Stimulated activated CD4-positive, alpha-beta T cell treated with anti-CD3 and anti-CD28 coated beads, Interleukin-12 subunit alpha, Interleukin-12 subunit beta, amount 100 ng/mL, for 48 hours (primary cell): Measurements from ENCODE around the gene NEK6.

Experiments
- DNase-seq, 3 donors: peaks; one replicate each; pipeline ENCODE4 v3.0.0-alpha.2; 2020; ENCODE audit warnings: low read depth in 2 of 3, low spot score in 1 of 3

NEK6 gene

DNA sequence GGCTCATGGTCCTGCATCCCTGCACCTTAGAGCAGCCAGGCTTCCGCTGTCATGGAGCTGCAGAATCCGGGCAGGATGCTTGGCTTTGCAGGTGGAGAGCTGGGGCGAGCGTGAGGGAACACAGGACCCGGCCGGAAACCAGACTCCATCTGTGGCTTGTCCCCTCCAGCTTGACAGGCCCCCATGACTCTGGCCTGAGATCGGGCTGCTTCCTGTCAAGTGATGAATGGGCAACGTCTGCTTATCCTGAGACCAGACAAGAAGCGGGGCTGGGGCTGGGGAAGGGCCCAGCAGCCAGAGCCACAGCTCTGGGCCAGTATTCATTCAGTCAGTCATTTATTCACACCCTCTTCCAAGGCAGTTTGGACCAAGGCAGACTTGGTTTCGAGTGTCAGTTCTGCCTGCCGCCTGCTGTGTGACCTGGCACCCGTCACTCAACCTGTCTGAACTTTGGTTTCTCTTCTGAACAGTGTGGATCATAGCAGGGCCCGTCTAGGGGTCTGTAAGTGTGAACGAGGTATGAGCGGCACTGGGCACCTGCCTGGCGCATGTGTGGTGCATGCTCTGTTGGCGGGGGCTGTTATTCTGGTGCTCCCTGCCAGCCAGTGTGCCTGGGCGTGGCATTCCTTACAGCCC is 37.5 kb downstream of the NEK6 start:
- no peak for DNase-seq

DNA sequence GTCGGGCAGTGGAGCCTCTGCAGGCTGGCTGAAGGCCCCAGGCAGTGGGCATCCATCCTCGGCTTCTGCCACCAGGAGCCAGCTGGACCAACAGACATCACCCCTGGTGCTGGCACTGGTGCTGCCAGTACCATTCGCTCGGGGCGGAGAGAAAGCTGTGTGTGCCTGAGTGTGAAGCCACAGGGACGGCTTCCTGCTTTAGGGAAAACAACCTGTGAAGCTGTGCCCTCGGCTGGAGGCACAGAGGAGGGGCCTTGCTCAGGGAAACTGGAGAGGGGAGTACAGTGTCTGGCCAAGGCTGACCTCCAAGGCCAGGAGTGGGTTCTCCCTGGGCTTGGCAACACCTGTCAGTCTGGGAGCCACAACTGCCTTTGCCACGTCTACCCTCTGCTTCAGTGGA is 38.3 kb downstream of the NEK6 start:
- DNase-seq, result no peak

DNA sequence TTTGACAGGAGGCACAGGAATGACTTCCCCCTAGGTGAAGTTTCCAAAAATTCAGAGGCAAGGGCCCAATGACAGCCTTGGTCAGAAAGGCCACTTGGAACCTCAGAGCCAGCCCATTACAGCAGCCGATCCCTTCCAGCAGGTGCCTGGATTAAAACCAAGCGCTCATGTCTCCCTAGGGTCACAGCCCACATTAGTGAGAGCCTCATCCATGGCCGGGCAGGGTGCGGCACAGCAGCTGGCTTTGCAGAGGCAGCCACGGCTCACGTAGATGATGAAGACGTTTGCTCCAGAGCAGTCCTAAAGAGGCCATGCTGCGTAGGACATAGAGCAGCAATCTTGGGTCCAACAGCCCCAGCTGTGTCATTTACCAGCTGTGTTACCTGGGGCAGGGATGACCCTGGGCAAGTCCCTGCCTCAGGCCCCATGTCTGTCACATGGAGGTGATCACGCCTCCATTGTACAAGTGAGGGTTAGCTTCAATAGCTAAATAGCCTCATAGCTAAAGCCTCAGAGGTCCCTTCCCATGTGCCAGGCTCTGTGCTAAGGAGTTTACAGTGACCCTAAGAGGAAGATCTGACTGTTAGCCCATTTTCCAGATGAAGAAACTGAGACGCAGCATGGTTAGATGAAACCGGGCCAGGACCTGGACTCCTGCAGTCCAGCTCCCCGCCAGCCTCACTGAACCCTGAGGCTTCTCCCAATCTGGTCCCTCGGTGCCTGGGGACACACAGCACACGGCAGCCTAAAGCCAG is 39.2 kb downstream of the NEK6 start:
- DNase-seq, result no peak

DNA sequence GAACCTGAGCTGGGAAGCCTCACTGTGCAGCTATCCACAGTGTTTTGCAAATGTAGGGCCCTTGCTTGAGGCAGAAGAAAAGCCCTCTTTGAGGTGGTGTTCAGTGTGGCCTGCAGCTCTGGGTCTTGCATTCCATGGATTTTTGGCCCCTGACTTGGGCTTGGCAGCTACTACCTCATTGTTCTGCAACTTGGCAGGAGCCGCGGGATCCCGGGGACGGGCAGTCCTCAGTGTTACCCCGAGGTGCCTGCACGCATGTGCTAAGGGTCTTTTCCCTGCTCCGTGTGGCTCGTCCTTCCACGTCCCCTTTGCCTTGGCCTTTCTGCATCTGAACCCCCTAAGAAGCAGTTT is 39.8 kb downstream of the NEK6 start:
- DNase-seq, result no peak

DNA sequence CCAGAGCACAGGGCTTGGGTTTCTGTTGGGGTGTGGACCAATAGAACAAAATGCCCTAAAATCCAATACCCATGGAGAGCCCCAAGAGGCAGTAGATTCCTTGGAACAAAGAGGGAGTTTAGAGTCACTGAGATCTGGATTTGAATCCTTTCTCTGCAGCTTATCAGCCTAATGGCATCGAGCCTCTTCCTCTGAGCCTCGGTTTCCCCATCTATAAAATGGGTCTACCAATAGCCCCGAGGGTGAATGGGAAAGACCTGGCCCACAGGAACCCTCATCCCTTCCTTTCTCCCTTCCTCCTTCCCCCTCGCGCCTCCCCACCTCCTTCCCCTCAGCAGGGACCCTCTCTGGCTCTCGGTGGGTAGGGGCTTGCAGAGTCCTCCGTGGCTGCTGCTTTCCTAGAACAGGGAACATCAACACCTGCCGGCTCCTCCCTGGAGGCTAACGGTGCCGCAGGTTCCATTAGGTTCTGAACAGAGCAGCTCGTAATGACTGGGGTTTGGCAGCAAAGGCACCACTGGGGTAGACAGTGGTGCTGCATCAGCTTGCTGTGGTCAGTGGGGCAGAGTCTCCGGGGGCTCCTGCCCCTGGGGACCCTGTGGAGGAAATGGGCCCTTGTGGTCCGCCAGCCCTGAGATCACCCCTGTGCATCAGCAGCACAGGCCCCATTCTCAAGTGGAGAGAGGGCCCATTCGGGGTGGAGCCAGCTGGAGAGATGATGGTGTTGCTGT is 40.3 kb downstream of the NEK6 start:
- no peak for DNase-seq

DNA sequence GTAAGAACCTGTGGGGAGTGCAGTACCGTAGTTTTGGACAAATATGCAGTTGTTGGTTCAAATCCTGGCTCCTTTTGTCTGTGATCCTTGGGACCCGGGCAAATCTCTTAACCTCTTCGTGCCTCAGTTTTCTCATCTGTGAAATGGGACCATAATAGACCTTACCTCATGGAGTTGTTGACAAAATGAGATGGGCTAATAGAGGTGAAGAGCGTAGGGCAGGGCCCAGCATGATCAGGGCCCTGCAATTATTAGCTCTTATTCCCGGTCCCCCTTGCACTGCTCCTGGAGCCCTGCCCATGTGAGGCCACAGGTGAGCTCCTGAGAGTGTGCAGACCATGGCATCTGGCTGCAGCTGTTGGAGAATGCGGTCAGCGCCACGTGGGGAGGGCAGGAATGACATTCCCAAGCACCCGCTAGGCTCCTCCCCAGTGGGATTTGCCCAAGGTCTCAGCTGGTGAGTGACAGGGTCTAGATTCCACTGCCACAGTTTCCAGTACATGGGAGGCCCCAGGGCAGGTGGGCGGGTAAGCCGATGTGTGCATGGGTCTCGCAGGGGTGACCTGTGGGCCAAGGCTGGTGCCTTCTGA is 41.0 kb downstream of the NEK6 start:
- DNase-seq, result no peak

DNA sequence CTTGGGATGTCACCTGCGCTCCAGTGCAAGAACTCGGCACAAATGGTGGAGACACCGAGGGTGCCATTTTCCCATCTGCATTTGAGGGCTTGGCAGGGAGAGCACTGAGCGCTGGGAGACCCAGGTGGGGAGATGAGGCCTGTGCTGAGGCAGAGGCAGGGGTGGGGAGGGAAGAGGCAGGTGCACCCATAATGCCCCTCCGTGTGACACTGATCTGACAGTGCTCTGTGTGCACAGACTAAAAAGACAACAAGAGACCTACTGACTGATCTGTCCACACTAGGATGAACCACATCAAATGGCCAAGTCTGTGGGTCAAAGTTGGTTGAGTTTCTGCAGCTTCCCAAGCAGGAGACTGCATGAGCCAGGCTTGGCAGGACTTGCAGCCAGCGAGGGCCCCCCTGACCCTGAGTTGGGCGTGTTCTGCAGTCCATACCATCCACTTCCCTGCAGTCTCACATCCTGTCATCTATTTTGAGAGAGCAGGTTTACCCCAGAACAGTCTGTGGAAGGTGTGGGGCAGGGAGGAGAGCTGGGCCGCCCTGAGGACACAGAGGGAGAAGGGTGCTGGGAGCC is 41.9 kb downstream of the NEK6 start:
- DNase-seq, result no peak

DNA sequence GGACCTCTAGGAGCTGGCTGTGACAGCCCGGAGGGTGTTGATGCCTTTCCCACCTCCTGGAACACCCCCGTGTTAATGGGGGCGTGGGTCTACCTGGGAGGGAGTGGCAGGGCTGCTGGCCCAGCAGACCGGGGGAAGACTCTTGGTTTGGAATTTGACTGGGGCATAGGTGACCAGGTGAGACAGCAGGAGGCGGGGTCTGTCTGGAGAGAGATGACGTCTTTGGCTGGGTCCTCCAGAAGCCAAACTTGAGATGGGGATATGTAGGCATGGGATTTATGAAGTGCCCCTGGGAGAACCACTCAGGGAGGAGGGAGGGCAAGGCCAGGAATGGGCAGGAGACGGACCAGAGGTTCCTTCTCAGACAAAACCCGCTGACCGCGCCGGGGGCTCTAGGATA is 42.6 kb downstream of the NEK6 start:
- no peak for DNase-seq

DNA sequence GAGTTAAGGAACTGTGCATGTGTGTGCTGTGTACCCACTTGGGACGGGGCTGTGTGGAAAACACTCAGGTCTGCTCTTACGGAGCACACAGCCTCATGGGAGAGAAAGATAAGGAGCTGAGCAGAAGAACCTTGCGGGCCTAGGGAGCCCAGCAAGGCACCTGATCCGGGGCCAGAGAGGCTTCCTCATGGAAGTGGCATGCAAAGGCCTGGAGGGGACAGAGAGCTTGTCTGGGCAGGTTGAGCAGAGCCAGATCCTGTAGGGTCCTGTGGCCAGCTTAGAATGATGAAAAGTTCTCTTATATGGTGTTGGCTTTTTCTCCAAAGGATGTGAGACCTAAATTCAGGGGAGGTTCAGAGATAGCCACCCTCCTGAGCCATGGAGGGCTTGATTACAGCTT is 45.2 kb downstream of the NEK6 start:
- no peak for DNase-seq

DNA sequence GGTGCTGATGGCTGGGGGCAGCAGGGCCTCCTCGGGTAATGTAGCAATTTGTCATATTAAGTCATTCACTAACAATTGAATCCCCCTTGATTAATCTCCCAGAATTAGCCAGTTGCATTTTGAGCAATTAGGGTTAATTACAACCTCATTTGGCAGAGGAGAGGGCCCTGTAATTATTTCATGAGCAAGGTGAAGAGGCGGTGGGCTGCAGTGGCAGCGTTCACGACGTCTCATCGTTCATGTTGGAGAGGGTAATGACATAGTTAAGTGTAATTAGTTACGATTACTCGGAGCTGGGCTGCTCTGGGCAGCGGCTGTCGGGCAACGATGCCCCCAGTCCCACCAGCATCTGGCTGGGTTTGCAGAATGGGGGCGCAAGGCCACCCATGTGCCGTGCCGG is 46.0 kb downstream of the NEK6 start:
- DNase-seq, result no peak

DNA sequence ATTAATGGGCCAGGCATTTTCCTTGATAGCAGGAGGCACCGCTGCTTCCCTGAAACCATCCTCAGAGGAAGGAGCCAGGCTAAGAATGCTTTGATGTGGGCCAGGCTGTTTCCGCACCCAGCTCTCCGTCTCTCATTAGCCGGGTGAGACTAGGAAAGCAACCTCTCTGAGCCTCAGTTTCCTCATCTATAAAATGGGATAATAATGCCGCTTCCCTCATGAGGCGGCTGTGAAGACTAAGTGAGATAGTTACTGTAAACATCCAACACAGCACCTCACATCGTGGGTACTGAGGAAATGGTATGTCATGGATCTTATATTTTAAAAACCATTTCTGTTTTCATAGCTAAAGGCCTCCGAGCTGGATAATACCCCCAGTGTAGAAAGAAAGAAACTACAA is 46.5 kb downstream of the NEK6 start:
- DNase-seq, result no peak

DNA sequence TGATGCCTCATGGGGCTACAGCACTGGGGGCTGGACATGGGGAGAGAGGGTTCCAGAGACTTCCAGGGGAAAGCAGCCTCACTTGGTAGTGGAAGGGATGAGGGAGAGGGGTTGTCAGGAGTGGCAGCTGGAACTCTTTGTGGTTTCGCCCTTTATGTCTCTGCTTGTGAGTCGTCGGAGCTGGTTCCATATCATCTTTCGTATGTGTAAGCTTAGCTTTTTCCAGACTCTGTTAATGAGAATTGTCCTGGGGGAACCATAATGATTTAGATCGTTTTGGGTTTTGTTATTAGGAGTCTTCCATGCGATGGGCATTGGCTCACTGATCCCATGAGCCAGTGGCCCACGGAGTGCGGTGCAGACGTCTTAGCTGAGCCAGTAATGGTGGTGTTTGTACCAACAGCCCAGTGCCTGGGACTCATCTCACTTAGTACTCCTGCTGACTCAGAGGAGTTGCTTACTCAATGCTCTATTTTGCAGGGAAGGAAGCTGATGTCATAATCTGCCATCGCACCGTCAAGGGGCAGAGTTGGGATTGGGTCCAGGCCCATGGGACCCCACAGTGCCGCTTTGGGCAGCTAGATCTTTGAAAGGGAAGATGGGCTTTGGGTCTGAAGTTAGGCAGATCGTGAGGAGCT is 48.5 kb downstream of the NEK6 start:
- DNase-seq, result no peak

DNA sequence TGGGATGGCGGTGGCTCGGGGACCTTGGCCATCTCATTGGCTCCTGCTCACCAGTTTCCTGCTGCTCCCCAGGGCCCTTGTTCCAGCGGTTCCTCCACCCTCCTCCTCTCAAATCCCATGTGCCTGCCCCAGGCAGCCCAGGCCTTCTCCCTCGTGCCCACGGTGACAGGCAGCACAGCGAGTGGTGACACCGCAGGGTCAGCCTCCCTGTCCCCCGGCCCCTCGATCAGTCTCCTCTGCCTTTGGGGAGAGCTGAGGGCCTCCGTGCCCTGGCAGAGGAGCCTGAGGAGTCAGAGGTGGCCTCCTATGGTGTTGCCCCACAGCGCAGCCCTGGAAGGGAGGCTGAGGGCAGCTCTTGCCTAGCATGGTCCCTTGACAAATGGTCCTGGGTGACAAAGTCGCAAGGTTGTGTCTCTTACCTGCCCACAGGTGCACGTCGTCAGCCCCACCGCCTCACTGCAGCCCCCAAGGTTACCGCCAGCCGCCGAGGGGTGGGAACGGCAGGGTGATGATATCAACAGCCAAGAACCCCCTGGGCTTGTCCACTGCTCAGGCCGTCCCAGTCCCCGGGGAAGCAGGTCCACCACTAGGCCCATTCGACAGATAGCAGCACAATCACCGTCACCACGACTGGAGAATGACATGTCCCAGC is 49.8 kb downstream of the NEK6 start:
- no peak for DNase-seq

DNA sequence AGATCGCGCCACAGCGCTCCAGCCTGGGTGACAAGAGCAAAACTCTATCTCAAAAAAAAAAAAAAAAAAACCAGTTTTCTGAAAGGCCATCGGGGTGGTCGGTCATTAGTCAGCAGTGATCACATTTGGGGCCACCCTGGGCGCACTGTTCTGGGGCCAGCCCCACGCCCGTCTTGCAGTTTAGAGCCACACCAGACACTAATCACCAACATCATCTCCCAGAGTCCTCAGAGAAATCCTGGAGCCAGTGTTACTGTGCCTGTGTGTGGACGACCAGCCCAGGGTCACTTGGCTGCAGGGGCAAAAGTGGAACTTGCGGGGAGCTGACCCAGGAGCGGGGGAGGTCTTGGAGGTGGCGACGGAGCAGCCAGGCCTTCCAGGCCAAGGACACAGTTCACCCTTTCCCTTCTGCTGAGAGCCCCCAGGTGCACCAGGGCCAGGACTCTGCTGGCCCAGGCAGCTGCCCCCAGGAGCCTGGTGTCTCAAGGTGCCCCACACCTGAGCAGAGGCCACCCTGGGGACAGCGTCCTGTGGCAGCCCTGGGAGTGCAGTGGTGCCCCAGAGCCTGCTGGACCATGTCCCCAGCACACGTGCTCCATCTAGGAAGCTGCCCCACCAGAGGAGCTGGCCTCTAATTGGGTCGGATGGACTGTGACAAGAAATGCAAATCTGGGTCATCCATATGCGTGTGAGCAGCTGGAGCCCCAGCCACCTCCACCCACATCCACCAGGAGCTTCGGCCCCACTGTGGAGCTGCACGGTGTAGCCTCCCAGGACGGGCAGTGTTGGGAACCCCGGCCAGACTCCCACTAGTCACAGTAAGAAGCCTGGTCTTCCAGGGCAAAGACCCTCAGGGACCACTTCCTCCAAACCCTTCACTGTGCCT is 51.1 kb downstream of the NEK6 start:
- DNase-seq, result no peak

DNA sequence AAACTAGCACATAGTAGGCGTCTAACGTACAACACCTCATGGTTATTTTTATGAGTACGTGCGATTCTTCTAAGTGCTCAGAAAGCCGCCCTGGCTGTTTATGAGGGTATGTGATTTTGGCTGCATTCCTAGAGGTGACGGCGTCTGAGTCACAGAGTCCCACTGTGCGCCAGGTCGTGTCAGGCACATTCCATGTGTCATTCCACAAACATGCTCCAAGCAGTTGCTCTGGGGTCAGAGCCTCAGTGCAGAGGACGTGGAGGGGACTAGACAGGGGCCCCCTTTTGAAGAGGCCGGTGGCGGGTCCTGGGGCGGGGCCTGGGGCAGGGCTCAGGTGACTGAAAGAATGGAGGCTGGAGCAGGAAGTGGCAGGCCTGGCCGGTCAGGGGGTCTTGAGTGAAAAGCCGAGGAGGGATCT is 51.9 kb downstream of the NEK6 start:
- DNase-seq, result no peak

DNA sequence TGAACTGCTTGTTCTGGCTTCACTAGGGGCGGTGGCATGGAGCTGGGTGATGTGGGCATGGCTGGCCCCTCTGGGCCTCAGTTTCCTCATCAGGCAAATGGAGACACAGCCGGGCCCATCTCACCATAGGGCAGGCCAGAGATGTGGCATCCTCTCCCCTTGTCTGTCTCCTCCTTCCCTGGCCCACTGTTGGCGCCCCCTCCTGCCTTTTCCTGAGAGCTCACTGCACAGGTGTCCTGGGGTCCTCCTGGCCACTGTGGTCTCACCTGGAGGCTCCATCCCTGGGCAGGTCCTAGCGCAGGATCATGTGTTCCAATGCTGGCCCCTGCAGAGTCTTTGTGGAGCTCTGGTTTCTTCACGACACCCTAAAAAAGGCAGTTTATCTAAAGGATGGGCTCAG is 53.5 kb downstream of the NEK6 start:
- no peak for DNase-seq

DNA sequence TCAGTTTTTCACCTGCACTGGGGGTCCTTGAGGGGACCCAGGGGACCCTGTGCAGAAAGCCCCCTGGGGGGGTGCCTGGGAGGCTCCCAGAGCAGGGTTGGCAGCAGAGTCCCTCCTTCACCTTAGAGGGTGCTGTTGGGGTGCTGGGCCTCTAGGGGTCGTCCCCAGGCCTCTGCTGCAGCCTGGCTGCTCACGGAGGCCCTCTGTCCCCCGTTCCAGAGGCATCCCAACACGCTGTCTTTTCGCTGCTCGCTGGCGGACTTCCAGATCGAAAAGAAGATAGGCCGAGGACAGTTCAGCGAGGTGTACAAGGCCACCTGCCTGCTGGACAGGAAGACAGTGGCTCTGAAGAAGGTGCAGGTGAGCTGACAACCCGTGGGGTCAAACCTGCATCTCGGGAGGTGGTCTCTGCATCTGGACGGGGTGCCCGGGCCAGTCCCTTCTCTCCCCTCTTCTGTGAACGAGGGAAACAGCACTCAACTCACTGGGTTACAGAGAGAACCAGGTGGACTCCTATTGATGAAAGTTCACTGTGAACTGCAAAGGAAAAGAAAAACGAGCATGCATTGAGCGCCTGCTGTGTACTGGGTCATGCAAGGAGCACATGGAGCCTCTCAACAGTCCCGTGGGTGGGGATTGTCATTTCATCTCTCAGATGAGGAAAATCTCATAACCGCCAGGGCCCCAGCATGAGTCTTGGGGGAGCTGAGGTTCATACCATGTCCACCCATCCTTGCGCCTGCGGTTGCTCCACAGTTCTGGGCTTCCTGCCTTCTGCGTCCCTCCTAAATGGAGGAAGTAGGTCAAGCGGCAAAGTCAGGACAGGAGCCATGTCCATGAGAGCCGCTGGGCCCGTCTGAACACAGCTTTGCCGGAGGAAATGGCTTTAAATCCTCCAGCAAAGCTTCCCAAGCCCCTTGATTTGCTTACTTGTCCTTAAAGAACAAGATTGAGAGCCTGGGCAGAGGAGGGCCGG is 54.8 kb downstream of the NEK6 start:
- DNase-seq, result no peak

DNA sequence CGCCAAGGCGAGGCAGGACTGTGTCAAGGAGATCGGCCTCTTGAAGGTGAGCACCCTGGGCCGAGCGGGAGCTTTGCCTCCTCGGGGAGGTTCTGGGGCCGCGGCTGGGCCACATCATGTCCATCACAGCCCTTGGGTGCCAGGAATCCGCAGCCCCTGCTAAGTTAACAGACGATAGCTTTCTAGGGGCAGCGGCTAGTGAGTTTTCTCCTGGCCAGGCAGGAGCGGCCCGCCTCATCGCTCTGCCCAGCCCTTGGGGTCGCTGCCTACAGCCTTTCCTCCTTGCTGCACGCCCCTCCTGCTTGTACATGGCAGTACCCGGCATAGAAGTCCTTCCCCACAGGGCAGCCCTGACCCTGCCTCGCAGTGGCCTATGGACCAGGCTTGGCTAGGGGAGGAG is 56.2 kb downstream of the NEK6 start:
- DNase-seq, result no peak

DNA sequence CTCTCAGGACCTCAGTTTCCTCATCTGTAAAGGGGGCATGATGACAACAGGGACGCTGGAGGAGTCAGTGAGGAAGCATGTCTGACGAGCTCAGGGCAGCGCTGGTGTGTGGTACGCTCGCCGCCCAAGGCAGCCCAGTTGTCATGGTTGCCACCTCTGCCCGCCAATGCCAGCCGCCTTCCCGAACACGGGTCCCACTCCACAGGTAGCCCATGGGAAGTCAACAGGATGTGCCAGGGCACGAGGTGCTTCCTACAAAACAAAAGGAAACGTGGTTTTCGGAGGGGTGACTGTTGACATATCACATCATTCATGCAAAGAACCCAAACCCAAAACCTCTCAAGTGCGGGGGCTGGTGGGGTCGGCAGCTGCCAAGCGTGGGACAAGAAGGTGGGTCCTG is 58.1 kb downstream of the NEK6 start:
- no peak for DNase-seq
